Measurements from ENCODE around the gene NPY5R. TPM values are rescaled to one million over a fixed set of nuclear protein-coding genes. Genes with fewer than 3 reads are reported as not detected.

Gene NPY5R
- total RNA-seq, 1 donor: not detected

GRCh38 chr4:163384434-163384833 is 40.7 kb downstream of the NPY5R start:
- no peak overlapping the region for H3K4me2 ChIP-seq (ENCODE audit: insufficient read depth, low read length)
- no peak overlapping the region for H3K27ac ChIP-seq (ENCODE audit: low read depth, low read length)
- DNase-seq (ENCODE audit: insufficient read length, low spot score, missing footprints): no peak
- no peaks in the 10 kb centered on the region for H3K79me2 ChIP-seq (ENCODE audit: insufficient read depth, low read length)
- H3K36me3 ChIP-seq (ENCODE audit: insufficient read depth, low read length): no peaks in the 10 kb centered on the region
- H3K4me3 ChIP-seq (ENCODE audit: insufficient read depth, low read length): no peak overlapping the region
- TF ChIP-seq, protein P1, sequence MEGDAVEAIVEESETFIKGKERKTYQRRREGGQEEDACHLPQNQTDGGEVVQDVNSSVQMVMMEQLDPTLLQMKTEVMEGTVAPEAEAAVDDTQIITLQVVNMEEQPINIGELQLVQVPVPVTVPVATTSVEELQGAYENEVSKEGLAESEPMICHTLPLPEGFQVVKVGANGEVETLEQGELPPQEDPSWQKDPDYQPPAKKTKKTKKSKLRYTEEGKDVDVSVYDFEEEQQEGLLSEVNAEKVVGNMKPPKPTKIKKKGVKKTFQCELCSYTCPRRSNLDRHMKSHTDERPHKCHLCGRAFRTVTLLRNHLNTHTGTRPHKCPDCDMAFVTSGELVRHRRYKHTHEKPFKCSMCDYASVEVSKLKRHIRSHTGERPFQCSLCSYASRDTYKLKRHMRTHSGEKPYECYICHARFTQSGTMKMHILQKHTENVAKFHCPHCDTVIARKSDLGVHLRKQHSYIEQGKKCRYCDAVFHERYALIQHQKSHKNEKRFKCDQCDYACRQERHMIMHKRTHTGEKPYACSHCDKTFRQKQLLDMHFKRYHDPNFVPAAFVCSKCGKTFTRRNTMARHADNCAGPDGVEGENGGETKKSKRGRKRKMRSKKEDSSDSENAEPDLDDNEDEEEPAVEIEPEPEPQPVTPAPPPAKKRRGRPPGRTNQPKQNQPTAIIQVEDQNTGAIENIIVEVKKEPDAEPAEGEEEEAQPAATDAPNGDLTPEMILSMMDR (IDR thresholded peaks at IDR 0.05; ENCODE audit: extremely low read depth, low read depth, low read length): no peak
- H3K9me3 ChIP-seq (ENCODE audit: low read depth, low read length): no peaks in the 10 kb centered on the region
- H2AFZ ChIP-seq (ENCODE audit: low read length): no peak overlapping the region
- H3K27me3 ChIP-seq (ENCODE audit: insufficient read depth, low read length): no peaks in the 10 kb centered on the region
- H4K20me1 ChIP-seq (ENCODE audit: insufficient read depth, low read length): no peaks in the 10 kb centered on the region
- H3K4me1 ChIP-seq (ENCODE audit: insufficient read depth, low read length): no peaks in the 10 kb centered on the region

- no peak overlapping the region for H3K27ac ChIP-seq (ENCODE audit: low read depth, low read length)
- H3K4me2 ChIP-seq (ENCODE audit: insufficient read depth, low read length): no peak overlapping the region
- DNase-seq (ENCODE audit: insufficient read length, low spot score, missing footprints): no peak
- no peak overlapping the region for H2AFZ ChIP-seq (ENCODE audit: low read length)
- TF ChIP-seq, protein P1 (IDR thresholded peaks at IDR 0.05; ENCODE audit: extremely low read depth, low read depth, low read length): no peak
- no peaks in the 10 kb centered on the region for H3K79me2 ChIP-seq (ENCODE audit: insufficient read depth, low read length)
- H3K27me3 ChIP-seq (ENCODE audit: insufficient read depth, low read length): no peaks in the 10 kb centered on the region
- H4K20me1 ChIP-seq (ENCODE audit: insufficient read depth, low read length): no peaks in the 10 kb centered on the region
- no peaks in the 10 kb centered on the region for H3K36me3 ChIP-seq (ENCODE audit: insufficient read depth, low read length)
- H3K4me1 ChIP-seq (ENCODE audit: insufficient read depth, low read length): no peaks in the 10 kb centered on the region
- no peak overlapping the region for H3K4me3 ChIP-seq (ENCODE audit: insufficient read depth, low read length)
- H3K9me3 ChIP-seq (ENCODE audit: low read depth, low read length): no peaks in the 10 kb centered on the region
These were observed 41.2 kb downstream of the NPY5R start for GRCh38 chr4:163384926-163385325.

DNA sequence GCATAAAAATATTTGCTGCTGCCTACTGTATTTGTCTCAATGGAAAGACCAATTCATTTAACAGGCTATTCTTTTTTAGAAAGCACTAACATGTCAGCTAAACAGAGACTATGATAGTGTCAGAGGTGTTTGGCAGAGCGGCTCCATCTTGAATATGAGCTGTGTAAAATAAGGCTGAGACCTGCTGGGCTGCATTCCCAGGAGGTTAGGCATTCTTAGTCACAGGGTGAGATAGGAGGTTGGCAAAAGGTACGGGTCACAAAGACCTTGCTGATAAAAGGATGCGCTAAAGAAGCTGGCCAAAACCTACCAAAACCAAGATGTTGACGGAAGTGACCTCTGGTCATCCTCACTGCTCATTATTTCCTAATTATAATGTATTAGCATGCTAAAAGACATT is 41.8 kb downstream of the NPY5R start:
- no peak for DNase-seq (ENCODE audit: insufficient read length, low spot score, missing footprints)
- Histone ChIP-seq H3K79me2 (ENCODE audit: insufficient read depth, low read length) (no peaks in the 10 kb centered on the region), H3K36me3 (ENCODE audit: insufficient read depth, low read length) (no peaks in the 10 kb centered on the region), H3K27ac (ENCODE audit: low read depth, low read length) (no peak overlapping the region), H3K4me3 (ENCODE audit: insufficient read depth, low read length) (no peak overlapping the region), H3K4me2 (ENCODE audit: insufficient read depth, low read length) (no peak overlapping the region), H3K27me3 (ENCODE audit: insufficient read depth, low read length) (no peaks in the 10 kb centered on the region), H4K20me1 (ENCODE audit: insufficient read depth, low read length) (no peaks in the 10 kb centered on the region), H3K9me3 (ENCODE audit: low read depth, low read length) (no peaks in the 10 kb centered on the region), H2AFZ (ENCODE audit: low read length) (no peak overlapping the region), H3K4me1 (ENCODE audit: insufficient read depth, low read length) (no peaks in the 10 kb centered on the region)
- TF ChIP-seq, protein P1 (IDR thresholded peaks at IDR 0.05; ENCODE audit: extremely low read depth, low read depth, low read length): no peak

- H3K4me3 ChIP-seq (ENCODE audit: insufficient read depth, low read length): no peak overlapping the region
- TF ChIP-seq, protein P1 (IDR thresholded peaks at IDR 0.05; ENCODE audit: extremely low read depth, low read depth, low read length): no peak
- H2AFZ ChIP-seq (ENCODE audit: low read length): no peak overlapping the region
- no peaks in the 10 kb centered on the region for H3K4me1 ChIP-seq (ENCODE audit: insufficient read depth, low read length)
- no peak overlapping the region for H3K4me2 ChIP-seq (ENCODE audit: insufficient read depth, low read length)
- no peaks in the 10 kb centered on the region for H4K20me1 ChIP-seq (ENCODE audit: insufficient read depth, low read length)
- H3K36me3 ChIP-seq (ENCODE audit: insufficient read depth, low read length): no peaks in the 10 kb centered on the region
- no peaks in the 10 kb centered on the region for H3K27me3 ChIP-seq (ENCODE audit: insufficient read depth, low read length)
- no peak overlapping the region for H3K27ac ChIP-seq (ENCODE audit: low read depth, low read length)
- DNase-seq (ENCODE audit: insufficient read length, low spot score, missing footprints): no peak
- H3K79me2 ChIP-seq (ENCODE audit: insufficient read depth, low read length): no peaks in the 10 kb centered on the region
- no peaks in the 10 kb centered on the region for H3K9me3 ChIP-seq (ENCODE audit: low read depth, low read length)
These were observed 48.1 kb downstream of the NPY5R start for GRCh38 chr4:163391756-163392155.

Data from osteoblast (primary cell).